H7 (cell line): ENCODE results near the gene TMEM191C. TPM values are rescaled to one million over a fixed set of nuclear protein-coding genes. Genes with fewer than 3 reads are reported as not detected.

Experiments
- total RNA-seq: library from RNA; depleted of rRNA; stranded (reverse); fragments of >200 nt; shearing (Covaris generic); gene quantifications from 2 replicates; pipeline ENCODE4 v1.2.3, GENCODE V29; 2014; rRNA removed

TMEM191C gene
- total RNA-seq, 1 experiment from 2014 or later = 0.42 TPM

Other genes with a start within 250 kb of the TMEM191C start
- 0.22 and 0.24 TPM in 2 replicates for gene RIMBP3B, start 83.6 kb upstream of the TMEM191C start, total RNA-seq
- gene HIC2, start 50.0 kb upstream of the TMEM191C start, total RNA-seq = 36.2 and 40.5 TPM in 2 replicates
- gene RIMBP3C, start 84.1 kb downstream of the TMEM191C start, total RNA-seq = 0.17 and 0.70 TPM in 2 replicates
- gene UBE2L3, start 100.3 kb downstream of the TMEM191C start, total RNA-seq = 84.0 and 90.2 TPM in 2 replicates
- gene YDJC, start 162.6 kb downstream of the TMEM191C start, total RNA-seq = 53.0 and 57.3 TPM in 2 replicates
- 0.48 and 0.55 TPM in 2 replicates for gene CCDC116, start 165.4 kb downstream of the TMEM191C start, total RNA-seq
- 29.3 and 54.0 TPM in 2 replicates for gene SDF2L1, start 174.9 kb downstream of the TMEM191C start, total RNA-seq
- gene PPIL2, start 198.6 kb downstream of the TMEM191C start, total RNA-seq = 23.1 and 23.5 TPM in 2 replicates